SU-DHL-6 (cell line): ENCODE results near the gene C1orf198.

ENCODE experiments used
- H2AFZ ChIP-seq: fragments of 200-600 bp; sonication (generic); 2 replicates; pipeline ENCODE4 v1.6.1; 2014; ENCODE audit warnings: low read depth, mild to moderate bottlenecking, moderate library complexity, mixed read lengths, antibody characterized with exemption, low read length; ENCODE audit not compliant: severe bottlenecking
- H3F3A ChIP-seq: fragments of 200-600 bp; shearing (Covaris generic); 2 replicates; pipeline ENCODE4 v1.6.0; 2016; ENCODE audit warnings: antibody characterized with exemption, mild to moderate bottlenecking; ENCODE audit not compliant: insufficient read depth
- H3K27ac ChIP-seq: fragments of 200-600 bp; sonication (generic); 2 replicates; pipeline ENCODE4 v1.5.1; 2016; ENCODE audit warnings: low read depth, mild to moderate bottlenecking, low read length, moderate library complexity, mixed read lengths
- H3K27me3 ChIP-seq: fragments of 200-600 bp; sonication (generic), shearing (Covaris generic); 2 replicates; pipeline ENCODE4 v1.6.0; 2014; ENCODE audit warnings: mild to moderate bottlenecking, low read length
- H3K36me3 ChIP-seq: fragments of 200-600 bp; sonication (generic); 2 replicates; pipeline ENCODE4 v1.6.1; 2014; ENCODE audit warnings: mild to moderate bottlenecking, low read length, mixed read lengths
- H3K4me2 ChIP-seq: fragments of 300-600, 200-600 bp; shearing (Covaris generic), sonication (generic); 2 replicates; pipeline ENCODE4 v1.6.0; 2014; ENCODE audit warnings: low read length, low read depth, mild to moderate bottlenecking; ENCODE audit not compliant: poor library complexity, severe bottlenecking
- H3K4me3 ChIP-seq: fragments of 200-600 bp; sonication (generic); 2 replicates; pipeline ENCODE4 v1.5.1; 2014; ENCODE audit warnings: antibody characterized with exemption, low read length, mild to moderate bottlenecking, mixed read lengths; ENCODE audit not compliant: insufficient read depth, poor library complexity, severe bottlenecking
- H3K79me2 ChIP-seq: fragments of 200-600 bp; sonication (generic); 2 replicates; pipeline ENCODE4 v1.6.1; 2014; ENCODE audit warnings: mild to moderate bottlenecking, low read length, moderate library complexity; ENCODE audit not compliant: insufficient read depth
- H3K9ac ChIP-seq: fragments of 200-600 bp; sonication (generic); 2 replicates; pipeline ENCODE4 v1.7.0; 2014; ENCODE audit warnings: mild to moderate bottlenecking, low read length
- H3K9me2 ChIP-seq: fragments of 200-600 bp; sonication (generic); replicated peaks from 2 replicates; pipeline ENCODE4 v1.6.1; 2014; ENCODE audit warnings: low read length; ENCODE audit not compliant: insufficient read depth
- H3K9me3 ChIP-seq: fragments of 200-600 bp; sonication (generic); 2 replicates; pipeline ENCODE4 v1.6.1; 2014; ENCODE audit warnings: low read length, mixed read lengths; ENCODE audit not compliant: insufficient read depth
- H4K20me1 ChIP-seq: fragments of 200-600 bp; sonication (generic); 2 replicates; pipeline ENCODE4 v1.6.1; 2014; ENCODE audit warnings: low read depth, mild to moderate bottlenecking, antibody characterized with exemption, low read length, moderate library complexity, mixed read lengths
- EZH2phosphoT487 ChIP-seq: fragments of 200-600 bp; sonication (generic), shearing (Covaris generic); conservative IDR thresholded peaks from 2 replicates; pipeline ENCODE4 v1.6.1; 2018; ENCODE audit warnings: mild to moderate bottlenecking, antibody characterized with exemption, low read length, moderate library complexity, mixed read lengths
- TF ChIP-seq, protein P1 (sequence below): fragments of 200-600 bp; sonication (generic); IDR thresholded peaks from one replicate; pipeline ENCODE4 v1.5.1; 2017; ENCODE audit warnings: antibody characterized with exemption, mild to moderate bottlenecking, low read length, moderate library complexity; ENCODE audit not compliant: insufficient read depth, poor library complexity, severe bottlenecking

C1orf198 gene

DNA sequence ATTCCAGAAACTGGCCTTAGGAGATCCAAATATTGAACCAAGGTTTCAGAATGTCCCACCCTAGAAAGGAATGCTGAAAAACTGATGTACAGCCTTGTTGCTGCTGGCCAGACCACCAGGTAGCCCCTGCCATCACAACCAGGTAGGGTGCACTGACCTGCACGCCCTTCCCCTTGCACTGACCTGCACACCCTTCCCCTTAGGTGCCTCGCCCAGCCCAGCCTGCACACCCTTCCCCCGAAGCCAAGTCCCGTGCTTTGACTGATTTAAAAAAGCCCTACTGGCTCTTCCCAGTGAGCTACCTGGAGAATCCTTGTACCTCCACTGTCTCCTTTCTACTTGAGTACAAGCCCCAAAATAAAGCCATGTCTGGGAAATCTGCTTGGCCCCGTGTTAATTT is 26.3 kb upstream of the C1orf198 start:
- H3K9me2 ChIP-seq: no peaks in the 10 kb centered on the region
- no peak overlapping the region for H3K9ac ChIP-seq
- no peaks in the 10 kb centered on the region for H3K27me3 ChIP-seq
- H4K20me1 ChIP-seq: no peaks in the 10 kb centered on the region
- no peaks in the 10 kb centered on the region for H3F3A ChIP-seq
- TF ChIP-seq, protein P1, sequence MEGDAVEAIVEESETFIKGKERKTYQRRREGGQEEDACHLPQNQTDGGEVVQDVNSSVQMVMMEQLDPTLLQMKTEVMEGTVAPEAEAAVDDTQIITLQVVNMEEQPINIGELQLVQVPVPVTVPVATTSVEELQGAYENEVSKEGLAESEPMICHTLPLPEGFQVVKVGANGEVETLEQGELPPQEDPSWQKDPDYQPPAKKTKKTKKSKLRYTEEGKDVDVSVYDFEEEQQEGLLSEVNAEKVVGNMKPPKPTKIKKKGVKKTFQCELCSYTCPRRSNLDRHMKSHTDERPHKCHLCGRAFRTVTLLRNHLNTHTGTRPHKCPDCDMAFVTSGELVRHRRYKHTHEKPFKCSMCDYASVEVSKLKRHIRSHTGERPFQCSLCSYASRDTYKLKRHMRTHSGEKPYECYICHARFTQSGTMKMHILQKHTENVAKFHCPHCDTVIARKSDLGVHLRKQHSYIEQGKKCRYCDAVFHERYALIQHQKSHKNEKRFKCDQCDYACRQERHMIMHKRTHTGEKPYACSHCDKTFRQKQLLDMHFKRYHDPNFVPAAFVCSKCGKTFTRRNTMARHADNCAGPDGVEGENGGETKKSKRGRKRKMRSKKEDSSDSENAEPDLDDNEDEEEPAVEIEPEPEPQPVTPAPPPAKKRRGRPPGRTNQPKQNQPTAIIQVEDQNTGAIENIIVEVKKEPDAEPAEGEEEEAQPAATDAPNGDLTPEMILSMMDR: no peak
- no peak for TF ChIP-seq EZH2phosphoT487
- no peaks in the 10 kb centered on the region for H3K79me2 ChIP-seq
- no peak overlapping the region for H2AFZ ChIP-seq
- no peak overlapping the region for H3K27ac ChIP-seq
- H3K9me3 ChIP-seq: no peaks in the 10 kb centered on the region
- H3K36me3 ChIP-seq: no peaks in the 10 kb centered on the region
- H3K4me3 ChIP-seq: no peak overlapping the region
- H3K4me2 ChIP-seq: no peak overlapping the region

DNA sequence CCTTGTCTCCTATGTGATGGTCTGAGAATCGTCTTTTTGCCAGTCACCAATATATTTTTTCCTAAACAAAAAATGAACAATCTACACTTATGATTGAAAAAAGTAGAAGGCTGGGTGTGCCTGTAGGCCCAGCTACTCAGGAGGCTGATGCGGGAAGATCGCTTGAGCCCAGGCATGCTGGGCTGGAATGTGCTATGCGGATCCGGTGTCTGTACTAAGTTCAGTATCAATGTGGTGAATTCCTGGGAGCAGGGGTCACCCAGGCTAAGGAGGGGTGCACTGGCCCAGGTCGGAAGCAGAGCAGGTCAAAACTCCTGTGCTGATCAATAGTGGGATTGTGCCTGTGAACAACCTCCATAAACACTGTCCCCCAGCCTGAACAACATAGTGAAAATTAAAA is 25.7 kb upstream of the C1orf198 start:
- no peak overlapping the region for H3K4me2 ChIP-seq
- no peaks in the 10 kb centered on the region for H3K27me3 ChIP-seq
- no peak overlapping the region for H3K9ac ChIP-seq
- H4K20me1 ChIP-seq: no peaks in the 10 kb centered on the region
- H3K9me3 ChIP-seq: no peaks in the 10 kb centered on the region
- no peak overlapping the region for H3K27ac ChIP-seq
- no peaks in the 10 kb centered on the region for H3F3A ChIP-seq
- H3K36me3 ChIP-seq: no peaks in the 10 kb centered on the region
- H3K4me3 ChIP-seq: no peak overlapping the region
- H3K79me2 ChIP-seq: no peaks in the 10 kb centered on the region
- TF ChIP-seq EZH2phosphoT487: no peak
- TF ChIP-seq, protein P1: no peak
- no peak overlapping the region for H2AFZ ChIP-seq
- H3K9me2 ChIP-seq: no peaks in the 10 kb centered on the region

DNA sequence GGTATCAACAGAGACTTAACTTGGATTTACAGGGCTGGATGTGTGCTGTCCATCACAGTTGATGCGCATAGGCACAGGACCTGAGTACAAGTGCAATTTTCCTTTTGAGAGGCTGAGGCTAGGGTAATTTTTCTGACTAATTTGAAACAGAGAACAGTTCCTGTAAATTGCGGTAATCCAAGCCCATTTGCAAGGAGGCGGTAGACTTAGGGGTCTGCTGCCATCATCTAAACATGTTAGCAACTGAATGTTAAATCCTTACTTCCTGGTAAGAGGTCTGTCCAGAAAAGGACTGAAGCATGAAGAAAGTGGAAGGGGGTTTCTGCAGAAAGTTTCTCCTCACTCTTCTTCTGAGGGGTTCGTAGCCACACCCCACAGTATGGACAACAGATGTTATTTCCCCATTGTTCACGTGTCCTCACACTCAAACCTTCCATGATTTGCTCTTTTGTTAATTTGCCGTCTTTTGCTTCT is 23.7 kb upstream of the C1orf198 start:
- no peaks in the 10 kb centered on the region for H3K27me3 ChIP-seq
- no peaks in the 10 kb centered on the region for H3K79me2 ChIP-seq
- H3K36me3 ChIP-seq: no peaks in the 10 kb centered on the region
- H3F3A ChIP-seq: no peaks in the 10 kb centered on the region
- no peak overlapping the region for H2AFZ ChIP-seq
- H3K4me2 ChIP-seq: no peak overlapping the region
- H4K20me1 ChIP-seq: no peaks in the 10 kb centered on the region
- H3K9me3 ChIP-seq: no peaks in the 10 kb centered on the region
- H3K9ac ChIP-seq: no peak overlapping the region
- H3K4me3 ChIP-seq: no peak overlapping the region
- H3K27ac ChIP-seq: no peak overlapping the region
- TF ChIP-seq, protein P1: no peak
- no peak for TF ChIP-seq EZH2phosphoT487
- H3K9me2 ChIP-seq: no peaks in the 10 kb centered on the region
